ENCODE results near the gene RCOR3.

- no peak for TF ChIP-seq SP1 (IDR thresholded peaks at IDR 0.05; ENCODE audit: low read depth, low read length)
- TF ChIP-seq EZH2 (IDR thresholded peaks at IDR 0.05; ENCODE audit: low read depth, low read length, severe bottlenecking) = no peak
- TF ChIP-seq POLR2AphosphoS5 (IDR thresholded peaks at IDR 0.05; ENCODE audit: low read depth, low read length) = no peak
- TF ChIP-seq ASH2L (IDR thresholded peaks at IDR 0.05; ENCODE audit: low read length) = no peak
- no peak for TF ChIP-seq E2F6 (IDR thresholded peaks at IDR 0.05)
- no peak for TF ChIP-seq SIN3A (conservative IDR thresholded peaks at IDR 0.05 in 1 of 2, IDR thresholded peaks at IDR 0.05 in 1 of 2; ENCODE audit: low read depth in 1 of 2, low read length in 2 of 2)
- TF ChIP-seq TCF12 (IDR thresholded peaks at IDR 0.05; ENCODE audit: low read depth, low read length) = no peak
- TF ChIP-seq CTCF (IDR thresholded peaks at IDR 0.05; ENCODE audit: control extremely low read depth in 1 of 3, insufficient read depth in 1 of 3, low read depth in 1 of 3, low read length in 3 of 3) = no peak
- TF ChIP-seq HDAC2 (IDR thresholded peaks at IDR 0.05; ENCODE audit: borderline replicate concordance in 1 of 2, low read depth in 2 of 2, low read length in 2 of 2) = no peak
- no peak for TF ChIP-seq CHD2 (IDR thresholded peaks at IDR 0.05; ENCODE audit: low read length)
- TF ChIP-seq BCL11A (IDR thresholded peaks at IDR 0.05; ENCODE audit: low read depth in 2 of 2, low read length in 2 of 2) = no peak
These were observed 90.6 kb downstream of the RCOR3 start for GRCh38 chr1:211349741-211350140.
